Parathyroid adenoma (tissue), 2 donors: ENCODE results near the gene MYO9B.
A peak's percentile ranks its signal among the peaks of the same experiment; 100 is the strongest.

Source experiments
- H2AFZ ChIP-seq: fragments of 300-600 bp; sonication (generic); one replicate; pipeline ENCODE4 v1.7.0; 2017; ENCODE audit warnings: antibody characterized with exemption, mild to moderate bottlenecking
- H3K27ac ChIP-seq: fragments of 300-600 bp; sonication (generic); one replicate; pipeline ENCODE4 v1.7.0; 2017
- H3K27me3 ChIP-seq: fragments of 300-600 bp; sonication (generic); one replicate; pipeline ENCODE4 v1.7.0; 2017; ENCODE audit warnings: low read length; ENCODE audit not compliant: control insufficient read depth, insufficient read depth
- H3K36me3 ChIP-seq: fragments of 300-600 bp; sonication (generic); one replicate; pipeline ENCODE4 v1.7.0; 2017; ENCODE audit warnings: low read length; ENCODE audit not compliant: control insufficient read depth, insufficient read depth
- H3K4me1 ChIP-seq: fragments of 300-600 bp; sonication (generic); one replicate; pipeline ENCODE4 v1.7.0; 2017; ENCODE audit warnings: control low read depth
- H3K4me2 ChIP-seq: fragments of 300-600 bp; sonication (generic); one replicate; pipeline ENCODE4 v1.7.0; 2017; ENCODE audit warnings: low read length
- H3K4me3 ChIP-seq: fragments of 300-600 bp; sonication (generic); one replicate; pipeline ENCODE4 v1.7.0; 2017; ENCODE audit warnings: low read depth, low read length
- H3K79me2 ChIP-seq: fragments of 300-600 bp; sonication (generic); one replicate; pipeline ENCODE4 v1.7.0; 2017; ENCODE audit warnings: control low read depth
- H3K9ac ChIP-seq: fragments of 300-600 bp; sonication (generic); one replicate; pipeline ENCODE4 v1.7.0; 2017; ENCODE audit warnings: mild to moderate bottlenecking
- H3K9me3 ChIP-seq: fragments of 300-600 bp; sonication (generic); one replicate; pipeline ENCODE4 v1.7.0; 2017; ENCODE audit warnings: low read length; ENCODE audit not compliant: control insufficient read depth
- TF ChIP-seq, protein P1 (sequence below): fragments of 300-600 bp; sonication (generic); IDR thresholded peaks from one replicate; pipeline ENCODE4 v1.7.0; 2017; ENCODE audit warnings: antibody characterized with exemption, mild to moderate bottlenecking
- donor health status: primary hyperparathyroidism.

Gene MYO9B

DNA sequence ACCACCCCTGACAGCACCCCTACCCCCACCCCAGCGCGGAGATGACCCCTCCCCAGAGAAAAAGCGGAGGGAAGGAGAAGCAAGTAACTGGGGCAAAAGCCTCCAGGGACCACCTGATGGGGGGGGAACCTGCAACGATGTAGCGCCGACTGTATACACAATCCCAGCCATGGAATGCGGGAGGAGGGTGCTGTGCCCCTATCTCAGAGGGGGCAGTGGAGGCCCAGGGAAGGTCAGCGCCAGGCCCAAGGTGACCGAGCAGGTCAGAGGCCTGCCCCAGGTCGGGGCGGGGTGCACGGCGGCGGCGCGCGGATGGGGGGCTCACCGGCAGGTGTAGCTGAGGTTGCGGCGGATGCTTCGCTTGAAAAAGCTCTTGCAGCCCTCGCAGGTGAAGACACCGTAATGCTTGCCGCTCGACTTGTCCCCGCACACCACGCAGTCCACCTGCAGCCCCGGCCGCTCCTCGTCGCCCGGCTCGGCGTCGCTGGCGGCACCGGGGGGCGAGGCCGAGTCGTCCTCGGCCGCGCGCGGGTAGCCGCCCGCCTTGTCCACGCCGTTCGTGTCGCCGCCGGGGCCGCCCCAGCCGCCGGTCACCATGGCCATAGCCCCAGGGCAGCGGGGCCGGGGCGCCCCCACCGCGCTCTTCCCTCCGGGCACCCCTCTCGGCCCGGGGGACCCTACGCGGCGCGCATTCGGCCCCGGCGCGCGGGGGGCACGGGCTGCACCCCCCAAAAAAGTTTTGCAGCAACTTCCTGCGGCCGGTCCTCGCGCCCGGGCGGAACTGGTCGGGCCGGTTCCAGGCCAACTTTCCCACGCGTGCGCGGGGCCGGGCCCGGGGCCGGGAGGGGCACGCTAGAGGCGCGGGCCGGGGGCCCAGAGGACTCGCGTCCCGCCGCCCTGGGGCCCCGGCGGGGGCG lies 169.3 kb downstream of the MYO9B start:
- Histone ChIP-seq H3K27me3 (no peaks in the 10 kb centered on the region), H3K4me1 (peaks cover 20% of the 10 kb centered on the region), H3K4me2 (peak overlapping the region; percentile 88), H3K9ac (peak overlapping the region; percentile 93), H3K79me2 (peaks cover 15% of the 10 kb centered on the region), H2AFZ (peak overlapping the region; percentile 67), H3K4me3 (peak overlapping the region; percentile 90), H3K27ac (peak overlapping the region; percentile 87), H3K9me3 (no peaks in the 10 kb centered on the region), H3K36me3 (no peaks in the 10 kb centered on the region)
- TF ChIP-seq, protein P1, sequence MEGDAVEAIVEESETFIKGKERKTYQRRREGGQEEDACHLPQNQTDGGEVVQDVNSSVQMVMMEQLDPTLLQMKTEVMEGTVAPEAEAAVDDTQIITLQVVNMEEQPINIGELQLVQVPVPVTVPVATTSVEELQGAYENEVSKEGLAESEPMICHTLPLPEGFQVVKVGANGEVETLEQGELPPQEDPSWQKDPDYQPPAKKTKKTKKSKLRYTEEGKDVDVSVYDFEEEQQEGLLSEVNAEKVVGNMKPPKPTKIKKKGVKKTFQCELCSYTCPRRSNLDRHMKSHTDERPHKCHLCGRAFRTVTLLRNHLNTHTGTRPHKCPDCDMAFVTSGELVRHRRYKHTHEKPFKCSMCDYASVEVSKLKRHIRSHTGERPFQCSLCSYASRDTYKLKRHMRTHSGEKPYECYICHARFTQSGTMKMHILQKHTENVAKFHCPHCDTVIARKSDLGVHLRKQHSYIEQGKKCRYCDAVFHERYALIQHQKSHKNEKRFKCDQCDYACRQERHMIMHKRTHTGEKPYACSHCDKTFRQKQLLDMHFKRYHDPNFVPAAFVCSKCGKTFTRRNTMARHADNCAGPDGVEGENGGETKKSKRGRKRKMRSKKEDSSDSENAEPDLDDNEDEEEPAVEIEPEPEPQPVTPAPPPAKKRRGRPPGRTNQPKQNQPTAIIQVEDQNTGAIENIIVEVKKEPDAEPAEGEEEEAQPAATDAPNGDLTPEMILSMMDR, result no peak

DNA sequence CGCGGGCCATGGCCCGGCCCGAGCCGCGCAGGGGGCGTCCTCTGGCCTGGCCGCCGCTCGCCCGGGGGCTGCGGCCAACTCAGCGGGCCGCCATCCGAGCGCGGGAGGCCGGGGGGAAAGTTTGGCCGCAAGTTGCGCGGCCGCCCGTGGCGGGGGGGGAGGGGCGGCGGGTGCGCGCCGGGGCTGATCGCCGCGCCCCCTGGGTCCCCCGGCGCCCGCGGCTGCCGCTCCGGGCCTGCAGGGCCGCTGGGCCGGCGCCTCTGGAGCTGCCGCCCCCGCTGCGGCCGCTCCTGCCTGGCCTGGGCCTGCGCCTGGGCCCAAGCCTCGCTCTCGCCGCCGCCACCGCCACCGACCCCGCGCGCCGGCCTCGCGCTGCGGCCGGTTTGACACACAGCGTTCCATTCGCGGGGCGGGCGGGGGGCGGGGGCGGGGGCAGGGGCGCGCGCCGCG lies 170.0 kb downstream of the MYO9B start, which contains the start of gene NR2F6:
Gene NR2F6 (minus strand): TSS at position 385 of the 450 bp plus-strand sequence. CDS start 699 bp downstream, outside the sequence.
- Histone ChIP-seq H3K9me3 (no peaks in the 10 kb centered on the region), H3K27me3 (no peaks in the 10 kb centered on the region), H3K4me2 (peak within 1 kb of the TSS; percentile 97), H2AFZ (peak within 1 kb of the TSS; percentile 94), H3K36me3 (no peaks in the 10 kb centered on the region), H3K79me2 (peaks cover 15% of the 10 kb centered on the region), H3K9ac (peak within 1 kb of the TSS; percentile 93), H3K4me1 (peaks cover 20% of the 10 kb centered on the region), H3K4me3 (peak within 1 kb of the TSS; percentile 90), H3K27ac (peak within 1 kb of the TSS; percentile 87)
- TF ChIP-seq, protein P1, result no peak

DNA sequence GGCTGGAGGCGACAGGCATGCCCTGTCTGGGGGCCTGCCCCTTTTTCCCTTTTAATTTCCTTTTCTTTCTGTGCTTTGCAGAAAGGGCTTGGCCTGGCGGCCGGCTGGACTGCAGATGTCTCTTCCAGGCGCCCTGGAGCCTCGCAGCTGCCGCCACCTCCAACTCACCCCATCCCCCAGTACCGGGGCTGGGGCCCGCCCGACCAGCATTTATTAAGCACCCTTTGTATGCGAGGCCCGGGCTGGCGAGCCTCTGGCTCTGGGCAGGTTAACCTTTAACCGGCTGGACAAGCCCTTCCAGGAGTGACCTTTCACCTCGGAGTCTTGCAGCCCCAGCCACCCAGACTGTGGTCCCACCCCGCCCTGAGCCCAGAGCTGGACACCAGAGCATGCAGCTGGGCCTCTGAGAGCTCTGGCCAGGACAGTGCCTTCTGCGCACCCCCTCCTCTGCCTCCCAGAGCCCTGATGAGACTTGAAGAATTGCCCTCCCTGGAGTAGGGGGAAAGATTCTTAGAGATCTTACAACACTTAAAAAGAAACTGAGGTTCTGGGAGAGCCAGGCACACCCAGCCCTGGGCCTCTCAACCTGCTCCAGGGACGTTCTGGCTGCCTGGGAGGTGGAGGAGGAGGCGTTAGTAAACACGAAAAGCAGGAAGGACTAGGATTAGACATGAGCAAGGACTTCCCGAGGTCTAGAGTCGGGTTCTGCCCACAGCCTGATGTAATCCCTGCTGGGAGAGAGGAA lies 171.3 kb downstream of the MYO9B start:
- H3K79me2 ChIP-seq, result peaks cover 15% of the 10 kb centered on the region
- H3K27ac ChIP-seq, result peak overlapping the region; percentile 75
- peaks cover 20% of the 10 kb centered on the region for H3K4me1 ChIP-seq
- H3K36me3 ChIP-seq, result no peaks in the 10 kb centered on the region
- TF ChIP-seq, protein P1, result no peak
- H3K9me3 ChIP-seq, result no peaks in the 10 kb centered on the region
- H3K4me3 ChIP-seq, result peak overlapping the region; percentile 74
- peak overlapping the region; percentile 97 for H3K4me2 ChIP-seq
- no peaks in the 10 kb centered on the region for H3K27me3 ChIP-seq
- peak overlapping the region; percentile 94 for H2AFZ ChIP-seq
- H3K9ac ChIP-seq, result no peak overlapping the region

DNA sequence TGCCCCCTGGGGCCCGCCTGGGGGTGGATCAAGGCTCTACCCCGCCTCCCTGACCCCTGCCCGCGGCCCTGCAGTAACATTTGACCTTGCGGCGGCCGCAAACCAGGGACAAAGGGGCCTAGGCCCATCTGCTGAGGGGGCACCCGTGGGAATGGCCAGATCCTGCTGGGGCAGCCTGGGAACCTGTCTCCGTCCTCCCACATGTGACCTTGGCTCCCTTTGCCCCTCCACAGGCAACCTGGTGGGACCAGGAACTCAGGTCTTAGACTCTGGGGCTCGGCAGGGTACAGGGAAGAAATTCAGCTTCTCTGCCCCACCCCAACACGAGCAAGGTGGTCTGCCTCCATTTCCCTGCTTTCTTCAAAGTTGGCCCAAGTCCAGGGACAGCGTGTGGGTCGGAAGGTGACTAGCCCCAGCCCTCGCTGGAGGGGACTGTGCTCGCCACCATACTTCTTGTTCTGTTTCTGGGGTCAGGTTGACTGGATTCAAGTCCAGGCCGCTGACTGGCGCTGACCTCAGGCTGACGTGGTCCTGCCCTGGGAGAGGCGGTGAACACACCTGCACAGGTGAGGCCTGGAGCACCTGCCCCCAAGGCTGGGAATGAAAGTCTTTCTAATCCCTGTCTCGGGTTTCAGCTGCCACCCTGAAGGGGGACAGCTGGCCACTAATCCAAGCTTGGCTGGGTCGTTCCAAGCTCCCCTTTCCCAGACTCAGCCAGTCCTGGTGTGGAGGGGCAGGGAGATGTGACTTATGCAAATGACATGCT lies 172.6 kb downstream of the MYO9B start:
- Histone ChIP-seq H3K27ac (no peak overlapping the region), H2AFZ (no peak overlapping the region), H3K79me2 (peaks cover 9% of the 10 kb centered on the region), H3K4me2 (no peak overlapping the region), H3K4me3 (no peak overlapping the region), H3K9ac (no peak overlapping the region), H3K4me1 (peaks cover 15% of the 10 kb centered on the region), H3K27me3 (no peaks in the 10 kb centered on the region), H3K36me3 (no peaks in the 10 kb centered on the region), H3K9me3 (no peaks in the 10 kb centered on the region)
- TF ChIP-seq, protein P1, result no peak
